Type B pancreatic cell (in vitro differentiated cells): ENCODE data around the gene TCF7L2. TPM values are rescaled to one million over a fixed set of nuclear protein-coding genes. Genes with fewer than 3 reads are reported as not detected.

Experiments used
- DNase-seq: peaks from one replicate; pipeline ENCODE4 v3.0.0; 2021; ENCODE audit warnings: mixed read lengths; ENCODE audit not compliant: unreplicated experiment; ENCODE audit errors: extremely low spot score
- H3K27ac Mint-ChIP-seq: 2 replicates; pipeline ENCODE4 v1.8.0; 2021; ENCODE audit warnings: mild to moderate bottlenecking, mixed read lengths
- H3K27me3 Mint-ChIP-seq: 2 replicates; pipeline ENCODE4 v1.8.0; 2021; ENCODE audit warnings: mixed read lengths
- H3K36me3 Mint-ChIP-seq: 2 replicates; pipeline ENCODE4 v1.8.0; 2021; ENCODE audit warnings: mixed read lengths
- H3K4me1 Mint-ChIP-seq: one replicate; pipeline ENCODE4 v1.8.0; 2021; ENCODE audit warnings: mixed read lengths; ENCODE audit not compliant: unreplicated experiment
- H3K4me3 Mint-ChIP-seq: 2 replicates; pipeline ENCODE4 v1.8.0; 2021; ENCODE audit warnings: mild to moderate bottlenecking, mixed read lengths
- H3K9me3 Mint-ChIP-seq: 2 replicates; pipeline ENCODE4 v1.8.0; 2021; ENCODE audit warnings: mixed read lengths
- CTCF ChIP-seq: fragments of 200-600 bp; sonication (generic); conservative IDR thresholded peaks from 2 replicates; pipeline ENCODE4 v1.5.0; 2021; ENCODE audit warnings: antibody characterized with exemption, mild to moderate bottlenecking
- total RNA-seq: library from RNA; stranded (reverse); gene quantifications from 2 replicates; pipeline ENCODE4 v1.2.1, GENCODE V29; 2021; ENCODE audit warnings: low replicate concordance

Gene TCF7L2
- total RNA-seq, 1 donor from 2014 or later: 39.7 TPM

GRCh38 chr10:113049881-113050280 lies 99.8 kb downstream of the TCF7L2 start:
- Mint-ChIP-seq H3K27me3 (no peaks in the 10 kb centered on the region), H3K27ac (no peak overlapping the region), H3K4me1 (peaks cover 48% of the 10 kb centered on the region), H3K36me3 (peaks cover 41% of the 10 kb centered on the region), H3K9me3 (peaks cover 6% of the 10 kb centered on the region), H3K4me3 (no peak overlapping the region)
- DNase-seq: no peak
- no peak for TF ChIP-seq CTCF

- no peaks in the 10 kb centered on the region for H3K27me3 Mint-ChIP-seq
- no peak for DNase-seq
- H3K4me1 Mint-ChIP-seq: peaks cover 55% of the 10 kb centered on the region
- H3K36me3 Mint-ChIP-seq: peaks cover 28% of the 10 kb centered on the region
- peaks cover 4% of the 10 kb centered on the region for H3K9me3 Mint-ChIP-seq
- peak; percentile 54 for TF ChIP-seq CTCF
- no peak overlapping the region for H3K4me3 Mint-ChIP-seq
- no peak overlapping the region for H3K27ac Mint-ChIP-seq
Measured at GRCh38 chr10:113052076-113052830, 102.2 kb downstream of the TCF7L2 start.

- DNase-seq: no peak
Measured at GRCh38 chr10:113053091-113053490, 103.0 kb downstream of the TCF7L2 start.

GRCh38 chr10:113053881-113054280 lies 103.8 kb downstream of the TCF7L2 start:
- Mint-ChIP-seq H3K9me3 (no peaks in the 10 kb centered on the region), H3K4me1 (peaks cover 39% of the 10 kb centered on the region), H3K4me3 (no peak overlapping the region), H3K36me3 (peaks cover 21% of the 10 kb centered on the region), H3K27me3 (no peaks in the 10 kb centered on the region), H3K27ac (peak overlapping the region; percentile 69)
- no peak for DNase-seq
- no peak for TF ChIP-seq CTCF

More at GRCh38 chr10:113053091-113053490, 103.0 kb downstream of the TCF7L2 start:
- TF ChIP-seq CTCF: no peak
- H3K27ac Mint-ChIP-seq: no peak overlapping the region
- peaks cover 21% of the 10 kb centered on the region for H3K36me3 Mint-ChIP-seq
- H3K4me1 Mint-ChIP-seq: peaks cover 47% of the 10 kb centered on the region
- no peak overlapping the region for H3K4me3 Mint-ChIP-seq
- H3K27me3 Mint-ChIP-seq: no peaks in the 10 kb centered on the region
- no peaks in the 10 kb centered on the region for H3K9me3 Mint-ChIP-seq

GRCh38 chr10:113055458-113055857 lies 105.4 kb downstream of the TCF7L2 start:
- TF ChIP-seq CTCF: no peak
- Mint-ChIP-seq H3K36me3 (peaks cover 16% of the 10 kb centered on the region), H3K4me3 (no peak overlapping the region), H3K27ac (no peak overlapping the region), H3K27me3 (no peaks in the 10 kb centered on the region), H3K9me3 (no peaks in the 10 kb centered on the region), H3K4me1 (peaks cover 38% of the 10 kb centered on the region)
- no peak for DNase-seq
